HuH-7.5 (cell line): Measurements from ENCODE around the gene RABGAP1L.

Experiments
- DNase-seq: peaks from one replicate; pipeline ENCODE4 v3.0.0; 2011; ENCODE audit warnings: low spot score

RABGAP1L gene

DNA sequence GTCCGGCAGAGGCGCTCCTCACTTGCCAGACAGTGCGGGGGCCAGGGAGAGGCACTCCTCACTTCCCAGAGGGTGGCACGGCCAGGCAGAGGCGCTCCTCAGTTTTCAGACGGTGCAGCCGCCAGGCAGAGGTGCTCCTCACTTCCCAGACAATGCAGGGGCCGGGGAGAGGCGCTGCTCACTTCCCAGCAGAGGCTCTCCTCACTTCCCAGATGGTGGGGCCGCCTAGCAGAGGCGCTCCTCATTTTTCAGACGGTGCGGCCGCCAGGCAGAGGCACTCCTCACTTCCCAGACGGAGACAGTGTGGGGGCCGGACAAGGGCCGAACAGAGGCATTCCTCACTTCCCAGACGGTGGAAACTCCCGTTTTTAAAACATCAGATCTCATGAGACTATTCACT, 602.0 kb downstream of the RABGAP1L start:
- no peak for DNase-seq

DNA sequence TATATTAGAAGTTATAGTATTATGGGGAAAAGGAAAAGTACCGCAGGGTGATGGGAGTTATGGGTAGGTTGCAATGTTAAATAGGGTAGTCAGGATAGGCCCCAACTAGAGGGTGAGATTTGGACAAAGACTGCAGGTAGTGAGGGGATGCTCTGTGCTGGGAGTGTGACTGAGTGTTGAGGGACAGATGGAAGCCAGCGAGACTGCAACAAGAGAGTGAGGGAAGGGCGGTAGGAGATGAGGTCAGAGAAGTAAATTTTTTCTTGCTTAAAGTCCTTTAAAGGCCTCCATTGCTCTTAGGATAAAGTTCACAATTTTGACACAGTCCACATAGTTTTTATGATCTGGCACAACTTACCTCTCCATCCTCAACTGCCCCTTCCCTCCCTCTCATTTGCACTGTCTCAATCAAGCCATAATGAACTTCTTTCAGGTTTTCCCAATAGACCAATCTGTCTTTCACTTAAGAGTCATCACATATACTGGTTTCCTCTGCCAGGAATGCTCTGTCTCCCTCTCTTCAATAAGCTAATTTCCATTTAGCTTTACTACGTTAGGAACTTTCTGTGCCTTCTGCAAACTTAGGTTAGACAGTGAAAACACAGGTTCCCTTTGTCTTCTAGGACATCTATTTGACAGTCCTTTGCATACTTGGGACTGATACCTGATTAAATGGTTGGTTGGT, 602.7 kb downstream of the RABGAP1L start:
- no peak for DNase-seq

DNA sequence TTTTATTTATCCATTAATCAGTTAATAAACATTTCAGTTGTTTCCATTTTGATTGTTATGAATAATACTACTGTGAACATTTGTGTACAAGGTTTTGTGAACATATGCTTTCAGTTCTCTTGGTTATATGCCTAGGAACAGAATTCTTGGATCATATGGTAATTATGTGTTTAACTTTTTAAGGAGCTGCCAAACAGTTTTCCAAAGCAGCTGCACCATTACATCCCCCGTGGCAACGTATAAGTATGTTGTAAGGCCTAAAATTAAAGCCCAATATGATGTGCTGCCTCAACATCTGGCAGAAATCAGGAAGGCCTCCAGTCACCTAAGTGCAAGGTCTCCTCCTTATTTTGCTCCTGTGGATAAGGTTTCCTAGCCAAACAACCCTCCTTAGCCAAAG, 604.9 kb downstream of the RABGAP1L start:
- DNase-seq: no peak

DNA sequence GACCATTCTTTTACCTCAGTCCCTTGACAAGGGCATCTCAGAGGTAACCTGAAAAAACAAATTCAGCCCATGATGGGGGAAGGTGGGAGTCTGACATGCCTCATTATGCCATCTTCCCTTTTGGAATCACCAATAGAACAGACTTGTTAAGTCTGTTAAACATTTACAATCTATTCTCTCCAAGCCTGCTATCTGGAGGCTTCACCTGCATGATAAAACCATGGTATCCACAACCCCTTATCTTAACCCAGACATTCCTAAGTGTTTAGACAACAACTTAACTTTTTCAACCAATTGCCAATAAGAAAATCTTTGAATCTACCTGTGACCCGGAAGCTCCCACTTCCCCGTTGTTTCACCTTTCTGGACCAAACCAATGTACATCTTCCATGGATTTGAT, 607.4 kb downstream of the RABGAP1L start:
- no peak for DNase-seq

DNA sequence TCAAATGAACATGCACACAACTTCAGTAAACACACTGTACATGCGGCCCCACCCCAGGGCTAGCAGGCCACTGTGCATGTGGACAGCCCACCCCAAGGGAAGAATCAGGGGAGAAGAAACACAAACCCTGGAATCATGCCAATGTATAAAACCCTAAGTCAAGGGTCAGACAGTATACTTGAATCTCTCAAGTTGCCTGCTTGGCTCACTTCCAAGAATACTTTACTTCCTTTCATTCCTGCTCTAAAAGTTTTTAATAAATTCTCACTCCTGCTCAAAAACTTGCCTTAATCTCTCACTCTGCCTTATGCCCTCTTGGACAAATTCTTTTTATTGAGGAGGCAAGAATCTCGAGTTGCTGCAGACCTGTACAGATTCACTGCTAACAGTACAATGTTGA, 609.2 kb downstream of the RABGAP1L start:
- no peak for DNase-seq

DNA sequence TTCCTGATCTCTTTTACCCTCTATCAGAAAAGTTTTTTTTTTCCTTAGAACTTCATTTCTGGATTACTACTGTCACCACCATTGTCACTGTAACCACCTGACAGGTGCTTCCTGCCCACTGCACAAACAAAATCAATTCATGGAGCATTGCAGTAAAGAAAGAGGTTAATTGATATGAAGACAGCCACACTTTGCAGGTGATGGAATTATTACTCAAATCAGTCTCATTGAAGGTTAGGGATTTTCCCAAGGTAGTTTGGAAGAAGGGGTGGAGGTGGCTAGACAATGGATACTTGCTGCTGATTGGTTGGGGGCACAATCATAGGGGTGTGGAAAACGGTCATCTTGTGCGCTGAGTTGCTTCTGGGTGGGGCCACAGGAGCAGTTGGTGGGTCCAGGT, 609.6 kb downstream of the RABGAP1L start:
- DNase-seq: no peak

DNA sequence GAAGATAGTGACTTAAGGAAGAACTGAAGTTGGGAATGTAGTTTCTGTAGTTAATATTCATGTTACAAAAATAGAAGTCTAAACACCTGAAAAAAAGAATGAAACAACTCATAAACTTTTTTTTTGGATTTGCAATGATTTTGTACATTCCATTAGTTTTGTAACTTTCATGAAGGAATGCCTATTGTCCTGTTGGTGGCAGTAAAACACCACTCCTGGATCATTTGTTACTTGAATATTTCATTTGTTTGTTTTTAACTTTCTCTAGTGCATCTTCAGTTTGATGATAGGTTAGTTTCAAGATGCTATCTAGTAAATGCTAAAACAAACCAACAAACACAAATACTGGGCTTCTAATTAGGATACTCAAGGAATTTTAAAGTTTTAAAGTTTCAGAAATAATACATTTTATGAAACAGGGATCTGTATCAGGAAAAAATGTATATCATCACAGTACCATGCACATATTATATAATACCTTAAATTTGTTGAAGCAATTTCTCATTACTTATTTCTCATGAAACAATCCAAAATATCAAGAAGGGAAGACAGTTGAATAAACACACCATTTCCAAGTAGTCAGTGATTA, 610.7 kb downstream of the RABGAP1L start:
- peak; percentile 19 for DNase-seq

DNA sequence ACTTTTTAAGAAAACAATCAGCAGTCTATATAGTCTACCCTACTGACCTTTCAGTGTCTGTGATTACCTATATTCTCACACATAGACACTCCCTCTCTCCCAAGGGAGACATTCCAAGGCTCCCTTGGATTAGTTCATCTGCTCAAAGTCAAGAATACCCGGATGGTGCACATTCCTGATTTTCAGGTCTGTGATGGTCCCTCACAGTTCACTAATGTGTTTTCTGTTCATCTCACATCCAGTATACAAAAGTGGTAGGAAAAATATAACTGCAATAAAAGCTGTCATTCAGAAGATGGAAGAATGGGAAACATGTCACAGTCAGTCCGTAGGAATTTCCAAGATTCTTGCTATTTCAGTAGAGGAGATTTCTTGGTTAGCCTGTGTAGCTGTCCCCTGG, 616.3 kb downstream of the RABGAP1L start:
- DNase-seq: no peak

DNA sequence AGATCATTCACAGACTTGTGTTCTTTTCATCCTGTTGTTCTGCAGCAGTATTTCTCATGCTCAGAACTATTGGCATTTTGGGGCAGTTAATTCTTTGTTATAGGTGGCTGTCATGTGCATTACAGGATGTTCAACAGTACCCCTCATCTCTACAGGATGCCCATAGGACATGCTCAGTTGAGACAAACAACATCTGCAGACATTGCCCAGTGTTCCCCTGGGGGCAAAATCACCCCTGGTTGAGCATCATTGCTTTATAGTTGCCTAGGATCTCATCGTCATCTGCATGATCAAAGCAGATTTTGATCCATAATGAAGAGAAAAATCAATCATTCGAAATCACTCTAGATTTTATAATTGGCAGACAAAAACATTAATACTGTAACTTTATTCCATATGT, 617.9 kb downstream of the RABGAP1L start:
- DNase-seq: no peak

DNA sequence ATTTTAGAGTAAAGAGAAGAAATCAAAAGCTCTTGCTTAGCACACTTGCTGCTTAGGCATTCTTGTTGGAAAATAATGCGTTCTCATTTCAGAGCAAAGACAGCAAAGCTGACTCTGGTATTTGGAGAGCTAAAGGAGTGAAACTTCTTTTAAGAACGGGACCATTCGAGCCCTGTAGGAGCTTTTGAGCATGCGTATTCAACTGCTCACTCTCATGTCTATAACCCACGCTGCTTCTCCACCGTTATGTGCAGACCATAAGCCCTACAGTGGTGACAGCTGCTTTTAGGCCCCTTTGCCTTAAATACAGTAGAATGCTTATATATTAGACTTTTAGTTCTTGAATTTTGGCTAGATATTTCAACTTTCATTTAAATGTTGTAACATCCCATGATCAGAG, 626.2 kb downstream of the RABGAP1L start:
- no peak for DNase-seq

DNA sequence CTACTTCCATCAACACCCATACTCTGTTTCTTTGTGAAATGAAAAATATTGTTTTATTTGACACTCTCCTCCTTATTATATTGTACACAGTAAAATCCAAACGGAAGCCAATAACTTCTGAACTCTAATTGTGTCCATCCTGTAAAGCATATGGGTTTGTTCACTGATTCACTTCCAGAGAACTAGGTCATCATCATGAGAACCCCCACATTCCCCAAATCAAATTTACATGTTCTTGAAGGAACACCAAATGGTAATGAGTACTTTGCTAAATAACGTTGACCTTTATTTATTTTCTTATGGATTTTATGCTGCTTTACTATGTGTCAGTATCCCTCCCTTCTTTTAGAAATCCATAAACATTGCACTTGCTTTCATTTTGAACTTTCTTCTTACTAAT, 627.0 kb downstream of the RABGAP1L start:
- no peak for DNase-seq

DNA sequence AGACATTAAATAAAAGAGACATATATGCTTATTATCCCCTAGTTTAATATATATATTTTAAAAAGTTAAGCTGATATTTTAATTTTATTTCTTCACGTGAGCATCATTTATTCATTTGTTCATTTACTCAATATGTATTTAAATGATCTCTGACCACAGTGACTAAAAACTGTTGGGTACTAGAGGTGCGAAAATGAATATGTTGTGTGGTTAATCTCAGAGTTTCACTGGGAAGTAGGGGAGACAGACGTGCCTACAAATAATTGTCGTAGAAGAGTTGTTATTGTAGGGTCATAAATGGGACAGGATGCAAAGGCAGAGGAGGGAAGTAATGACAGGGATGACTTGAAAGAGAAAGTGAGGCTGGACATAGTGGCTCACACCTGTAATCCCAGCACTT, 627.4 kb downstream of the RABGAP1L start:
- DNase-seq: no peak

DNA sequence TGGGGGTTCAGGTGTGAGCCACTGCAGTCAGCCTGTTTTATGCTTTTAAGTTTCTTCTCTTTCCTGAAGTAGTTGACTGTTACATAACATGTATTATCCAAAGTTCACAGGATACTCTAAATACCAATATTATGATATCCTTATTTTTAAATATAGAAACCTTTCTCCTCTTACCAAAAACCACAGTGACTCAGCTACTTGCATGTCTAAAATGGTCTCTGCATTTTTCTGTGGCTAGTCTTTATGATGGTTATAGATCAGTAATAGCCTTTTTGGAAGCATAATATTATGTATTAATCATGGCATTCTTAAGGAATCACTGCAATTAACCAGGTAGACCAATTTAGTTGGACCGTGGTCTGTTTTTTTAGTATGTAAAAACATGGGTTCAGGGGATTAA, 629.7 kb downstream of the RABGAP1L start:
- DNase-seq: no peak

DNA sequence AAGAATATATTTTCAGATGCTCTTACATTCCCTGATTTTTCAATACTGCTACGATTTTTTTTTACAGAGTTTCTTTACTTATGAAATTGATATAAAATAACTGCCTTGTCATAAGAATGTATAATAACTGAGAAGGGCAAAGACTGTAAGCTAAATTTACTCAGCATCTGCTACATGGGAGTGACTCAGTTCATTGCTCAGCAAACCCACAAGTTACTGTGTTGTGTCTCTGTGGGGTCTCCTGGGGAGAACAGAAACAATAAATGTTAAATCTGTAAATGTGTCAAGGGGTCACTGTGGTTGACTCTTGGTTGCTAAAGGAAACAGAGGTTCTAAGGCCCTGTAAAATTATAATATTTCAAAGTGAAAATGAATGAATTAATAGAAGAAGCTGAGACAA, 630.1 kb downstream of the RABGAP1L start:
- DNase-seq: no peak

DNA sequence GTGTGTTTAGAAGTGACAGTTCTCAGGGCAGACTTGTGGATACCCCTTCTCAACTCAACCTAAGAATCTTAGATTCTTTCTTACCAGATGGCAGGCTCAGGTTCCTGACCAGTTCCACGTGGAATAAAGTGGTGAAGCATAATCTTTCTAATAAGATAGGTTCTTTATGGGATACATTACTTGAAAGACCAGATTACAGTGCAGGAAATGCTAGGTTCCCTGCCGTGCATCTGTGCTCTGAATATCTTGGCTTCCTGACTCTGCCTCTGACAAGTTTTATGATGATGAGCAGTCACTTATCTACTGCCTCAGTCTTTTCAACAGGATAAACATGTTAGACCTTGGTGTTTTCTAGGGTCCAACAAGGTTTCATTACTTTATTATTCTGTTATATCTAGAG, 632.5 kb downstream of the RABGAP1L start:
- DNase-seq: no peak

DNA sequence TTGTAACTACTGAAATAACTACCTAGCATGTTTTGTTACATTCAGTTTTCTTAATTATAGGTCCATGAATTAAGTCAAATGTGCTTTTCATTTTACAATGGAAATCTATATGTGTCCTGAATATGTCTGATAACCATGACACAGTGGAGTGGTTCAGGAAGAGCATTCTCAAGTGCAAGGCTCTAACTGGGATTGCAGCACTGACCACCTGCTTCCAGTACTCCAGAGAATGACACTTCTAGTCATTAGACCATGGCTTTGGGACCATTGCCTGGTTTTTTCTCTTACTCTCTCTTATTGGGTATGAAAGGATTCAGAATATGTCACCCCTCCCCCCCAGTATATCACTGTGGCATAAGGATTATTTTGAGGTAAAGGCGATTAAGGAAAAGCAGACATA, 635.5 kb downstream of the RABGAP1L start:
- DNase-seq: no peak

DNA sequence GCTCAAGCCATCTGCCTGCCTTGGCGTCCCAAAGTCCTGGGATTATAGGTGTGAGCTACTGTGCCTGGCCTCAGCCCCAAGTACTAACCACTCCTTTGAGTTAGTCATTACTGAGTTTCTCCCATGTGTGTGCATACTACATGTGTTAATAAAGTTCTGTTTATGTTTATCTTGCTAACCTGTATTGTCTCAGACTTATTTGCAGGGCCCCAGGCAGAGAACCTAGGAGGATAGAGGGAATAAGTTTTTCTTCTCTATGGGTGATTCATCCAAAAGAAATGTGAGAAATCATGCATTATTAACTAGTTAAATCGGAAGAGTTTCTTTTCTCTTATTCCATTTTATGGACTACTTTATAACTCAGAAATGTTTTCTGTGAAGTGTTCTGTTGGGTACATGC, 636.5 kb downstream of the RABGAP1L start:
- DNase-seq: no peak

DNA sequence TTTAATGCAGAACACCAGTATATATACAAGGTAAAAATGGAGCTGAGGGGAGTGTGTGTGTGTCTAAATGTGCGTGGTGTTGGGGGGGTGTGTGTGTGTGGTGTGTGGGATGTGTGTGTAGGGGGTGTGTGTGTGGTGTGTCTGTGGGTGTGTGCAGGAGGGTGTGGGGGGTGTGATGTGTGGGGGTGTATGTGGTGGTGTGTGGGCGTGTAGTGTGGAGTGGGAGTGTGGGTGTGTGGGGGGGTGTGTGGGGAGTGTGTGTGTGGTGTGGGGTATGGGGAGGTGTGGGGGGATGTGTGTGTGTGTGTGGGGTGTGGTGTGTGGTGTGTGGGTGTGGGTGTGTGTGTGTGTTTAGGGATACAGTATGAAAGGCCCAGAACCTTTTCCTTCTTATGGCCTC, 638.1 kb downstream of the RABGAP1L start:
- no peak for DNase-seq

DNA sequence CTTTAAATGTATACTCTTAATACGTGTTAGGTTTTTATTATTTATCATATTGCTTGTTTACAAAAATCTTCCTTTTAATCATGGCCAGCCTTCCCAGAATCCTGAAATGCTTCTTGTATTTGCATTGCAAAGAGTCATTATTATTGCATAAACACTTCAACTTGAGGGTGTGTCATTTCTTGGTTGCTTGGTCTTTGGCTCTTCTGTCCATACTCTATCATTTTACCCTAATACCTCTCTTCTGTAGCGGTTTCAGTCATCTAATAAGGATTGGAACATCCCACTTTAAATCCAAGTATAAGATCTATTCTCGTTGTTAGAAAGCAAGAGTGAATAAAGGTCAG, 639.8 kb downstream of the RABGAP1L start:
- no peak for DNase-seq

DNA sequence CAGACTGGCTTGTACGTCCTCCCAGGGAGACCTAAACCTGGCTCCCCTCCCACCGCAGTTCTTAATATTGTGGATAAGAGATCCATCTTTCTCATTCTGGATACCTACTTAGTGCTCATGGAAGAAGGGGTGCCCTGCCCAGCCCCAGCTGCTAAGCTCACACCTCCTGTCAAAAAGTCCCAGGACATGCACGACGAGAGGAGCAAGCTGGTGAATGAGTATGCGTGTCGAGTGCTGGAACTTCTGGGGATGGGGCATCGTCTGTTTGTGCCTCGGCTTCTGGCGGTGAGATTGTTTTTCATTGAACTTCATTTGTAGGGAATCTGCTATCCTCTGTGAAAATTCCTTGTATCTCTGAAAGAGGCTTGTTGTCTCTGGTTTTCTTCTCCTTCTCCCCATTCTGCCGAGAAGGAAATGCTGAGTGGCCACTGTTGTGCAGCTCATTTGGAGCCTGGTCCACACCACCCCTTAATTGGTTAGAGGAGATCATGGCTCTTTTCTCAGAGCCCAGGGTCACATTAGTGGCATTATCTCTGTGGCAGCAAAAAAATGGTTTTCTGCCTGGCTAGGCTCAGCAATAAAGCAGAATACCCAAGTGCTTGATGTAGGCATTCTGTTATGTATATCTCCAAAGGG, 641.0 kb downstream of the RABGAP1L start:
- DNase-seq: no peak

DNA sequence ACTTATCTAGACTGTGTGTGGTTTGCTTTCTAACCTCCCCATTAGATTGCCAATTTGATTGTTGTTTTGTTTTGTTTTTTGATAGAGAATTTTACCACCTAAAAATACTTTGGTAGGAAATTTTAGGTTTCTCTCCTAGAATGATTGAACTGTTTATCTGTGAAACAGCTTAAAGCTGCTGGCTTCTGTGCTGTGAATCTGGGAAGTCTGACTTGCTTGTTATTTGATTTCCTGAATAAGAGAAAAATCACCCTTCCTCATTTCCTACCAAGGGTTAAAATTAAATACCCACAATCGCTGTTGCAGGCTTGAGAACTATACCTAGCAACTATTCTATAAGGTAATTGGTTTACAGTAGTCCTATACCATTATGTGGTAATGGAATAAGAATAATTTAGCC, 641.6 kb downstream of the RABGAP1L start:
- DNase-seq: no peak

DNA sequence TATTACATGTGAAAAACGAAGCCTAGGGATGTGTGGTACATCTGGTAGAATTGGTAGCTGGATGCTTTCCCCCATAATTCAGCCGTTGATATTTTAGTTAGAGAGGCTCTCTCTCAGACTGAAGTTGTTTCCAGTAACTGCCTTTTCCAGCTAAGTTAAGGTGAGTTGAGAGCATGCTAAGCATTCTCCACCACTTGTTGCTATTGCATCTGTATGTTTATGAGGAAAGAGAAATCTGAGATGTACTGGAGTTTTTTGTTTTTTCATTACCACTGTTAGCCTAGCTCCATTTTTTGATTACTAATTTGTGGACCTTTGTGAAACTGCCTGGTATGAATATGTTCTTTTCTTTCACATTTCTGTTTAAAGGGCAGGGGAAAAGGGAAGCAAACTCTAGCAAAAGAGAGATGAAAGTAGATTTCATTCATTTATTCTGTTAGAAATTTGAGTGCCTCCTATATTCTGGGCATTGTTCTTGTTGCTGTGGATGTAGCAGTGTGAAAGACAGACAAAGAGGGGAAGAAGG, 650.5 kb downstream of the RABGAP1L start:
- DNase-seq: no peak

DNA sequence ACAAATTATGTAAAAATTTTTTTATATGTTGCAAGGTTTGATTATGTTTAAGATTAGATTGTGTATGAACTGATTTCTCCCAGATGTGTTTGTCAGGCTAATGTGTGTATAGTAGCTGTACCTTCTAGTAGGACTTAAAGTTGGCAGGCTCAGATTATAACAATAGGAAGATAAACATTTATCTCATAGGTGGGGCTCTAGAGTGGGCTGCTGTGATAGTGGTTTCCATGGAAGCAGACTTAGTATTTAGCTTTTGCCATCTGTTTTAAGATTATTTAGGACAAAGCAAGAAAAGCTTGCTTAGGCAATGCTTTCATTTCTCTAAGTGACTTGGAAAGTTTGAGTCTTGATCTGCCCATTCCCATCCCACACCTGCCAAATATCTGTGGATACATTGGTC, 652.7 kb downstream of the RABGAP1L start:
- DNase-seq: no peak

DNA sequence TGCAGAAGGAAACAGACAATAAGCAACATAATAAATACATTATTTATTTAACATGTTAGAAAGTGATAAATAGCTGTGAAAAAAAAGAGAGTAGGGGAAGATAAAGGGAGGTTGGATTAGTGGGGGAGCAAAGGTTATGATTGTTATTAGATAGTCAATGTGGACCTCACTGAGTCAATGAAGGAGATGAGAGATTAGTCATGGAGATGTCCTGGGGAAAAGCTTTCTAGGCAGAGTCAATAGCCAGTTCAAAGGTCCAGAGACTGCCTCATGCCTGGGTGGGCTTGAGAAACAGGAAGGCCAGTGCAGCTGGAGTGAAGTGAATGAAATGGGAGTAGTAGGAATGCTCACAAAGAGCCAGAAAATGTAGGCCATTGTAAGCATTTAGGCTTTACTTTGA, 653.3 kb downstream of the RABGAP1L start:
- DNase-seq: peak; percentile 26
